ENCODE results near the gene USP9X.
"Not testable (repeated sequence)": the region's sequence is repeated elsewhere in the genome, so short reads cannot be mapped to it uniquely, and the experiment has no call there.

The USP9X gene

DNA sequence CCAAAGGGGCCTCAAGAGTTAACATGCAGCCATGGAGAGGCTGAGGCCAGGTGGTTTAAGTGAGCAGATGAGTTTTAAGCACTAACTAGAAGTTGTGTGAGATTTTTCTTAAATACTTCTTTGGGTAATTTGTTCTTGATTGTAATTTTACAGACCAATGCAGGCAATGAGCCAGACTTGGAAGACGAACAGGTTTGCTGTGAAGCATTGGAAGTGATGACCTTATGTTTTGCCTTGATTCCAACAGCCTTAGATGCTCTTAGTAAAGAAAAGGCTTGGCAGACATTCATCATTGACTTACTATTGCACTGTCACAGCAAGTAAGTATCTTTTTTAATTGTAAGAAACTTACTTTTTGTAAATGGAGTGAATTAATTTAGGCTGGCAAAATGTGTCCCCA is 103.9 kb downstream of the USP9X start:
- DNase-seq (ENCODE audit: low read depth) = no peak

- no peak for DNase-seq (ENCODE audit: low read depth)
Observed at GRCh38 chrX:41192880-41193279, 107.6 kb downstream of the USP9X start.

GRCh38 chrX:41198410-41198809 is 113.2 kb downstream of the USP9X start:
- no peak for DNase-seq (ENCODE audit: low read depth)

DNA sequence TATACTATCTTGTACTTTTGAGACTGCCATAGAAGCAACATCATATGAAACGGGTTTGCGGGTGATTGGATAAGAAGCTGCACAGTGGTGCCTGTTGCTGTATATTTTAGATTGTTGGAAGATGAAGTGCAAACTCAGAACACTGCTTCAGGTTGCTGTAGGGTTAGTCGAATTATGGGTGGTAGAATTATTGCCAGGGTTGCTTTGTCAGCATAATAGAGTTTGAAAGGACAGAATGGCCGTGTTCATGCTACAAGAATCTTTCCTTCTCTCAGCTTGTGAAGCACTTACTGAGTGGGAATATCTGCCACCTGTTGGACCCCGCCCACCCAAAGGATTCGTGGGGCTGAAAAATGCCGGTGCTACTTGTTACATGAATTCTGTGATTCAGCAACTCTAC is 115.5 kb downstream of the USP9X start:
- no peak for DNase-seq (ENCODE audit: low read depth)

- no peak for DNase-seq (ENCODE audit: low read depth)
Observed at GRCh38 chrX:41209853-41210252, 124.6 kb downstream of the USP9X start.

DNA sequence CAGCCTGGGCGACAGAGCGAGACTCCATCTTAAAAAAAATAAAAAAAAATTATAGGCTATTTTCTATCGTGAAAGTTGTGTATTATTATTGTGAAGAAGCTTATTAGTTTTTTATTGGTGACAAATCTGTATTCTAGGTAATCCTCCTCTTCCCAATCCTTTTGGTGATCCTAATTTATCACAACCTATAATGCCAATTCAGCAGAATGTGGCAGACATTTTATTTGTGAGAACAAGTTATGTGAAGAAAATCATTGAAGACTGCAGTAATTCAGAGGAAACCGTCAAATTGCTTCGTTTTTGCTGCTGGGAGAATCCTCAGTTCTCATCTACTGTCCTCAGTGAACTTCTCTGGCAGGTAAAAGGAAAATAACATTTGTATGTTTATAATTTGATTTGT is 139.4 kb downstream of the USP9X start:
- DNase-seq (ENCODE audit: low read depth) = no peak

DNA sequence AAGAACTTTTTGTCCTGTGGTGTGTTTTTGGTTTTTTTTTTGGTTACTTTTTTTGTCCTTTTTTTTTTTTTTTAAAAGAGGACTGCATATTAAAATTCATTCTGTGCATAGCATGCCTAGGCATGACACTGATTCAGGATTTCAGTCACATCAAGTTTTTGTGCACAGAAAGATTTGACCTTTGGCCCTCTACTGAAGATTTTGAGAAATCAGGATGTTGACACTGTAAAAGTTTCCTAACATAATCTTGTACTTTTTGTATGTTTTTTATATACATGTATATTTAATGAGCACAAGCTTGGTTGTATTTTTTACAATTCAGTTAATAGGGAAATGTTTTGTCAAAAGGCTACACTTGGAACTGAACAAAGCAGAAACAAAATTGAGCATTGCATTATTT is 148.7 kb downstream of the USP9X start:
- no peak for DNase-seq (ENCODE audit: low read depth)

- DNase-seq (ENCODE audit: low read depth) = not testable (repeated sequence)
Observed at GRCh38 chrX:41234471-41234870, 149.2 kb downstream of the USP9X start.

- DNase-seq (ENCODE audit: low read depth) = no peak
Observed at GRCh38 chrX:41234962-41235361, 149.7 kb downstream of the USP9X start.

- DNase-seq (ENCODE audit: low read depth) = no peak
Observed at GRCh38 chrX:41236629-41237028, 151.4 kb downstream of the USP9X start.

- DNase-seq (ENCODE audit: low read depth) = no peak
Observed at GRCh38 chrX:41240509-41240908, 155.3 kb downstream of the USP9X start.

DNA sequence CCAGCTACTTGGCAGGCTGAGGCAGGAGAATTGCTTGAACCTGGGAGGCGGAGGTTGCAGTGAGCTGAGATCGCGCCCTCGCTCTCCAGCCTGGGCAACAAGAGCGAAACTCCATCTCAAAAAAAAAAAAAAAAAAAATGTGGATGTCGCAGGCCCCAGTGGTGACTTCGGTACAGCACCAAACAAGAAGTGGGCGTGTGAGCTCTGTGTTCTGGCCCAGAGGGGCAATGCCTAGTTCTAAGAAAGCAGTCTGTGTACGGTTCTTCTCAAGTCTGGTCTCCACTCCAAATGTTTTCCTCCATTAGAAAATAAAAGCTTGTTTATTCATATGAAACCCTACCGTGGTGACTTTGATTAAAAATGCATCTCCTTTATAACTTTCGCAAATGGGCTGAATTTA is 156.7 kb downstream of the USP9X start:
- no peak for DNase-seq (ENCODE audit: low read depth)

DNA sequence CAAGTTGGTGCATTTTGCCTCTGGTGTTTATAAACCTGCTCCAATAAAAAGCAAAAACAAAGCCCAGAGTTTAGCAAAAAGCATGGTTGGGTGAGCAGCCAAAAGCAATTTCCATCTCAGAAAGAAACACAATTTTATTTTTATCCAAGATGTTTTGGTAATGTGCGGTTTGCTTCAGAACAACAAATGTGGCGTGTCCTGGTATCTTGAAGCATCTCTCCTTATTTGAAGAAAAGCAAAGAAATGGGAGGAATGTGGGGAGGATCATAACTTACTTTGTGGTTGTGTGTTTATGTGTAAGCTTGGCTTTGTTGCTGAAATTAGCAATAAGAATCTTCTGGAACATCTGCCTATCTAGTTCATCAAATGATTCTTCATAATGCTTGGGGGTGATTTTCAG is 160.4 kb downstream of the USP9X start:
- DNase-seq (ENCODE audit: low read depth) = no peak

DNA sequence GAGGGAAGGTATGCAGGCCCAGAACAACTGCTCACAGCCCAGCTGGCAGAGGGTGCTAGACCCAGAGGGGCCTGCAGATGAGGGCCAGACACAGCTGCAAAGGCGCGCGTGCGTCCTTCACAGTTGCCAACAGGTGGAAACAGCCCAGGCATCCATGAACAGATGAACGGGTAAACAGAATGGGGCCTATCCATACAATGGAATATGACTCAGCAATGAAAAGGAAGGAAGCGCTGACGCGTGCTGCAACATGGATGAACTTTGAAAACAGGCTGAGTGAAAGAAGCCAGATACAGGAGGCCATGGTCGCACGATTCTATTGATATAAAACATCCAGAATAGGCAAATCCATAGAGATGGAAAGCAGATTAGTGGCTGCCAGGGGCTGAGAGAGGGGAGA is 165.6 kb downstream of the USP9X start:
- no peak for DNase-seq (ENCODE audit: low read depth)

DNA sequence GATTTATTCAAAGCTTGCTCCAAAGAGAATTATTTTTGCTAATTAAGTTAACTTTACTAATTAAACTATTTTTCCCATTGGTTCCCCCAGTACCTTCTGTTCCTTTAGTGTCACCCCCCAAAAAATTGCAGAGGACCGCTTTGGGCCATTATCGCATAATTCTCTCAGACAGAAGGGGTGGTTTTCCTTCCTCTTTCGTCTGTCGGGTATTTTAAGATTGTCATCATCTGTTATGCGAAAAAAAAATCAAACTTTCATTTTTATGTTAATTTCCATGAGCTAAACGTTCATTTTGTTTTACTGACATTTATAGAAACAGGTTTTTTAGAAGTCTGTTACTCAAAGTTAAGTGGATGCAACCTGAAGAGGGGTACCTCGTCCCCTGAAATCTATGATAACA is 172.6 kb downstream of the USP9X start:
- no peak for DNase-seq (ENCODE audit: low read depth)

GRCh38 chrX:41258226-41258625 is 173.0 kb downstream of the USP9X start:
- DNase-seq (ENCODE audit: low read depth) = no peak

GRCh38 chrX:41258871-41259270 is 173.6 kb downstream of the USP9X start:
- DNase-seq (ENCODE audit: low read depth) = no peak

GRCh38 chrX:41259516-41259915 is 174.3 kb downstream of the USP9X start:
- DNase-seq (ENCODE audit: low read depth) = no peak

DNA sequence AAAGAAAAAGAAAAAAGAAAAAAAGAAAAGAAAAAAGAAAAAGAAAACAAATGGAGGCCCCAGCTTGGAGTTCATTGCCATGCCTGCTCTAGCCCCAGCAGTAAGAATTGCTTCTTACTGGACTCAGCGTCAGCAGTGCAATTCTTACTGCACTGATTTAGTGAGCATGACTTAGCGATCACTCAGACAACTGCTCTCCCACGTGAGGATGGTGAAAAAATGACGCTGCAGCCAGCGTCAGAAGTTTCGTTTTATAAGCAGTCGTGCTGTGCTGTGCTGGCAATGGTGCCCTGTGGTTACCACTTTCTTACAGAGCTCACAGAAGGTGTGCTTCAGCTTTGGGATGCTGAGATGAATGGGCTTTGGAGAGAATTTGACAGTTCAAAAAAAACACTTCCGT is 180.4 kb downstream of the USP9X start:
- peak; percentile 49 for DNase-seq (ENCODE audit: low read depth)

DNA sequence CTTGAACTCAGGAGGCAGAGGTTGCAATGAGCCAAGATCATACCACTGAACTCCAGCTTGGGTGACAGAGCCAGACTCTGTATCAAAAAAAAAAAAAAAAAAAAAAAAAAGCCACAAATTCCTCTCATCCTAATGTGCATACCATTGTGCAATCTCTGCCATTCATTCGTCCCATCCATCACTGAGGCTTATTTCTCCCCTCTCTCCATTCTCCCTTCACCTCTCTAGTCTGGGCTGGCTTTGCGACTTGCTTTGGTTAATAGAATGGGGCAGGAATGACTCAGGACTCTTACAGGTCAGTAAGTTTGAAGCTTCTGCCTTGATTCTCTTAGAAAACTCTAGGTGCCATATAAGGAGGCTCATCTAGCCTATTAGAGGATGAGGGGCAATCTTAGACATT is 188.4 kb downstream of the USP9X start:
- DNase-seq (ENCODE audit: low read depth) = no peak

- DNase-seq (ENCODE audit: low read depth) = peak; percentile 24
Observed at GRCh38 chrX:41275661-41276609, 190.7 kb downstream of the USP9X start.

- no peak for DNase-seq (ENCODE audit: low read depth)
Observed at GRCh38 chrX:41276661-41277506, 191.6 kb downstream of the USP9X start.

GRCh38 chrX:41282307-41282706 is 197.1 kb downstream of the USP9X start:
- not testable (repeated sequence) for DNase-seq (ENCODE audit: low read depth)
